Measurements from ENCODE around the gene ZNF367. TPM values are rescaled to one million over a fixed set of nuclear protein-coding genes. Genes with fewer than 3 reads are reported as not detected.
A peak's percentile ranks its signal among the peaks of the same experiment; 100 is the strongest.

ZNF367 gene
- total RNA-seq, 1 donor from 2014 or later: 7.2 TPM

DNA sequence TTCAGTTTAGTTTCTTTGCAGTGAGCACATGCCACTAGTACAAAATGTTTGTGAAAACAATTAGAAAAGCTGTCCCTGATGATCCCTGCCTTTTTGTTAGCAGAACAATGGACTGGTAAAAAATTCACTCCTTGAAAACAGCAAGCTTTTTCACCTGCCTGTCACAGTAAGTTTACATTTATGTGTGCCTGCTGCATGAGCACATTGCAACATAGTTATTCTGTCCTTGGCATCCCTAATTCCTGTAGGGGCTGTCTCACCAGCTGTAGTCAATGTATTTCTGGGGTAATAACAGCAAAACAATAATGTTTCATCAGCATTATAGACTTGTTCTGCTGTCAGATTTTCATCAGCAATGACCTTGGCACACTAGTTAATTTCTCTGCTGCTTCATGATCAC is 11.6 kb upstream of the ZNF367 start:
- no peaks in the 10 kb centered on the region for H3K36me3 Mint-ChIP-seq

DNA sequence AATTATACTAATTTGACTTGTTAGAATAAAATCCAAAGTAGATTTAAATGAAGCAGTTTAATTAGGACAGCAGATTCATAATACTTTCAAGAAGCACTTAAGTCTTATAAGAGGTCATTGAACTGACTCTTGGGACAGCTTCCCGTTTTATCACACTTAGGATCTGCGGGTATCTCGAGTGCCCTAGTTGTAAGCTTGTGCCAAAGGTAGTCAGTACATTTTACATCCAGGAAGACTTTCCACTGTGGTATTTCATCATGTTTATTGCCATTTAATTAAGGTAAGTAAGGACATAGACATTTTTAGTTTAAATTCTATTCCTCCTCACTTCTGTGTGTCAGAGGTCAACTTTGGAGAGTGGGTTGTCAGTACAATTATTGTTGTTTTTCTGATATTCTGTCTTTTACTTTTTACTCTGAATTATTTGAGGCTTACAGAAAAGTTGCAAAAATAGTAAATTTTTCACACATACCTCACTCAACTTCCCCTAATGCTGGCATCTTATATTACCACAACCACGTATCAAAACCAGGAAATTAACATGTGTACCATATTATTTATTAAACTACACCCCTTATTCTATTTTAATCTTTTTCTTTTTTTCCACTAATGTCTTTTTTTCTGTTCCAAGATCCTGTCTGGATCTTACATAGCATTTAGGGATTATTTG is 7.5 kb upstream of the ZNF367 start:
- peaks cover 14% of the 10 kb centered on the region for H3K4me1 Mint-ChIP-seq (ENCODE audit: unreplicated experiment)
- H3K27me3 Mint-ChIP-seq: no peaks in the 10 kb centered on the region
- TF ChIP-seq, protein P1, sequence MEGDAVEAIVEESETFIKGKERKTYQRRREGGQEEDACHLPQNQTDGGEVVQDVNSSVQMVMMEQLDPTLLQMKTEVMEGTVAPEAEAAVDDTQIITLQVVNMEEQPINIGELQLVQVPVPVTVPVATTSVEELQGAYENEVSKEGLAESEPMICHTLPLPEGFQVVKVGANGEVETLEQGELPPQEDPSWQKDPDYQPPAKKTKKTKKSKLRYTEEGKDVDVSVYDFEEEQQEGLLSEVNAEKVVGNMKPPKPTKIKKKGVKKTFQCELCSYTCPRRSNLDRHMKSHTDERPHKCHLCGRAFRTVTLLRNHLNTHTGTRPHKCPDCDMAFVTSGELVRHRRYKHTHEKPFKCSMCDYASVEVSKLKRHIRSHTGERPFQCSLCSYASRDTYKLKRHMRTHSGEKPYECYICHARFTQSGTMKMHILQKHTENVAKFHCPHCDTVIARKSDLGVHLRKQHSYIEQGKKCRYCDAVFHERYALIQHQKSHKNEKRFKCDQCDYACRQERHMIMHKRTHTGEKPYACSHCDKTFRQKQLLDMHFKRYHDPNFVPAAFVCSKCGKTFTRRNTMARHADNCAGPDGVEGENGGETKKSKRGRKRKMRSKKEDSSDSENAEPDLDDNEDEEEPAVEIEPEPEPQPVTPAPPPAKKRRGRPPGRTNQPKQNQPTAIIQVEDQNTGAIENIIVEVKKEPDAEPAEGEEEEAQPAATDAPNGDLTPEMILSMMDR (conservative IDR thresholded peaks at IDR 0.05): no peak
- H3K36me3 Mint-ChIP-seq: no peaks in the 10 kb centered on the region
- no peak overlapping the region for H3K27ac Mint-ChIP-seq
- no peak for DNase-seq (ENCODE audit: extremely low spot score, unreplicated experiment)
- H3K4me3 Mint-ChIP-seq: no peak overlapping the region
- no peaks in the 10 kb centered on the region for H3K9me3 Mint-ChIP-seq

More for the DNA sequence above, 11.6 kb upstream of the ZNF367 start:
- TF ChIP-seq, protein P1 (conservative IDR thresholded peaks at IDR 0.05): no peak
- H3K4me3 Mint-ChIP-seq: no peak overlapping the region
- no peaks in the 10 kb centered on the region for H3K9me3 Mint-ChIP-seq
- DNase-seq (ENCODE audit: extremely low spot score, unreplicated experiment): no peak
- H3K4me1 Mint-ChIP-seq (ENCODE audit: unreplicated experiment): no peaks in the 10 kb centered on the region
- no peak overlapping the region for H3K27ac Mint-ChIP-seq
- H3K27me3 Mint-ChIP-seq: no peaks in the 10 kb centered on the region

DNA sequence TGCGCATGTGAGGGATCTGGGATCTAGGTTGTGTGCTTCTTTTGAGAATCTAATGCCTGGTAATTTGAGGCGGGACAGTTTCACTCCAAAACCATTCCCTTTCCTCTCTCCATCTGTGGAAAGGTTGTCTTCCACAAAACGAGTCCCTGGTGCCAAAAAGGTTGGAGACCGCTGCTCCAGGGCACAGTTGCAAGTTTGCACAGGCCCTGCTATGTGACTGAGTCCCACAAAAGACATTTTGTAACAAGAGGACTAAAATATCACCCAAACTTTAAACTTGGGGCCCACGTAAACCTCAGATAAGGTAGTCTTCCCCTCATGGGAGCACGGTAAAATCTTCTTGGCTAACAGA is 5.8 kb upstream of the ZNF367 start:
- Mint-ChIP-seq H3K4me3 (no peak overlapping the region), H3K27me3 (no peaks in the 10 kb centered on the region), H3K4me1 (ENCODE audit: unreplicated experiment) (peaks cover 27% of the 10 kb centered on the region), H3K9me3 (no peaks in the 10 kb centered on the region), H3K27ac (no peak overlapping the region), H3K36me3 (no peaks in the 10 kb centered on the region)
- TF ChIP-seq, protein P1 (conservative IDR thresholded peaks at IDR 0.05): no peak
- no peak for DNase-seq (ENCODE audit: extremely low spot score, unreplicated experiment)

DNA sequence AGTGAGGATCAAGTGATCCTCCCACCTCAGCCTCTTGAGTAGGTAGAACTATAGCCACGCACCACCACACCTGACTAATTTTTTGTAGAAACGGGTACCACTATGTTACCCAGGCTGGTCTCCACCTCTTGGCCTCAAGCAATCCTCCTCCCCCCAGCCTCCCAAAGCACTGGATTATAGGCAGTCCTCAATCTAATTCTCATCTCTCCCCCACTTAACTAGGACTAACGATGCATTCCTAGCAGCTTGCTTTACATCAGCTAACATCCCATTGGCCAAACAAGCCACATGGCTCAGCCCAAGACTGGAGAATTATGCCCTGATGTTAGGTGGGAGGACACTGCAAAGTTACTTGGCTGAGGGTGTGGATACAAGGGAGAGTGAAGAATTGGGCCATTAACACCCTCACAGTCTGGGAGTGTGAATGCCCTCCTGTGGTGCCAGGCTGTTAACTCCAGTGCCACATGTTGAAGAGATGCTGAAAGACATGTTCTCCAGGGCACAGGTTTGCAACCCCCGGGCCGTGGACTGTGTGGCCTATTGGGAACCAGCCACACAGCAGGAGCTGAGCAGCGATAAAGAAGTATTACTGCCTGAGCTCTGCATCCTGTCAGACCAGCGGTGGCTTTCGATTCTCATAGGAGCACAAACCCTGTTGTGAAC is 5.3 kb upstream of the ZNF367 start:
- DNase-seq (ENCODE audit: extremely low spot score, unreplicated experiment): no peak
- H3K4me1 Mint-ChIP-seq (ENCODE audit: unreplicated experiment): peaks cover 27% of the 10 kb centered on the region
- TF ChIP-seq, protein P1 (conservative IDR thresholded peaks at IDR 0.05): no peak
- no peaks in the 10 kb centered on the region for H3K36me3 Mint-ChIP-seq
- H3K27ac Mint-ChIP-seq: no peak overlapping the region
- H3K4me3 Mint-ChIP-seq: no peak overlapping the region
- no peaks in the 10 kb centered on the region for H3K27me3 Mint-ChIP-seq
- H3K9me3 Mint-ChIP-seq: no peaks in the 10 kb centered on the region

DNA sequence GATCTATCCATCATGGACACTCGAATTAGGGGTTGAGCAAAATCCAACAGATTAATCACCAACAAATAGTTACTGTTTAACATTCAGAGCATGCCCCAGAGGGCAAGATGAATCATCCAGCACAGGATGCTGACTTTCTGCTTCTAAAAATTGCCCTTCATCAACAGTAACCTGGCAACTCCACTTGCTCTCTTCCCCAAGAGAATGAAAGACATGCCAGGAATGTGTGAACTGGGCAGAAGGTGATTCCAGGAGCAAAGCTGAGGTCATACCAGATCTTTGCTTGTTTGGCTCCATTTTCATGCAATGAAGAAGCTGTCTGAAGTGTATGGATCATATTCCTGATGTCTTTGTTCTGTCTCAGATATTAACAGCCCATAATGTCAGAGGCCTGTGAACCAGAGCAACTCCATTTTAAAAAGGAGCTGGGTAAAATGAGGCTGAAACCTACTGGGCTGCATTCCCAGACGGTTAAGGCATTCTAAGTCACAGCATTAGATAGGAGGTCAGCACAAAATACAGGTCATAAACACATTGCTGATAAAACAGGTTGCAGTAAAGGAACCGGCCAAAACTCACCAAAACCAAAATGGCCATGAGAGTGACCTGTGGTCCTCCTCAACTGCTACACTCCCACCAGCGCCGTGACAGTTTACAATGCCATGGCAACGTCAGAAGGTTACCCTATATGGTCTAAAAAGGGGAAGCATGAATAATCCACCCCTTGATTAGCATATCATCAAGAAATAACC is 2.5 kb upstream of the ZNF367 start:
- TF ChIP-seq, protein P1 (conservative IDR thresholded peaks at IDR 0.05): no peak
- H3K27me3 Mint-ChIP-seq: no peaks in the 10 kb centered on the region
- peaks cover 34% of the 10 kb centered on the region for H3K4me1 Mint-ChIP-seq (ENCODE audit: unreplicated experiment)
- peak overlapping the region; percentile 75 for H3K4me3 Mint-ChIP-seq
- peak overlapping the region; percentile 95 for H3K27ac Mint-ChIP-seq
- H3K36me3 Mint-ChIP-seq: peaks cover 3% of the 10 kb centered on the region
- DNase-seq (ENCODE audit: extremely low spot score, unreplicated experiment): no peak
- no peaks in the 10 kb centered on the region for H3K9me3 Mint-ChIP-seq

All from type B pancreatic cell (in vitro differentiated cells).